HG03039 (cell line): ENCODE measurements around the gene CDK5R2.

ENCODE experiments used
- ATAC-seq: cut with Tn5 transposase; IDR thresholded peaks from one replicate; pipeline ENCODE4 v1.9.1; 2021; ENCODE audit warnings: mild to moderate bottlenecking, moderate library complexity; ENCODE audit not compliant: unreplicated experiment

Gene CDK5R2

GRCh38 chr2:218986148-218986761 lies 26.8 kb downstream of the CDK5R2 start:
- ATAC-seq = no peak

GRCh38 chr2:218988164-218988563 lies 28.7 kb downstream of the CDK5R2 start:
- ATAC-seq = no peak

DNA sequence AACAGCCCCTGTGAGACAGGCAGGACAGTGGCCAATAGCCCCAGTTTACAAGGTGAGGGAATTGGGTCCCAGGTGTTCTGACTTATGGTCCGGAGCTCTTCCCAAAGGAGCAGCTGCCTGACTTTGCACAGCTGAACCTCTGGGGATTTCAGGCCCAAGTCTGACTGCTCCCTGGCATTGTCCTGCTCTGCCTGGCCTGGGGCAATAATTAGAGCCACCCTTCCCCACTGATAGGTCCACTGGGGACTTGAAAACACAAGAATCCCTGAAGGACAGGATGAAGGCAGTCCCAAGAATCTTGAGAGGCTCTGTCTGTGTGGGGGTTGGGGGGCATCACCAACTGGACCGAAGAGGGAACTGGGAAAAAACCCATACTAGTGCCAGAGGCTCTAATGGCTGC lies 29.2 kb downstream of the CDK5R2 start:
- ATAC-seq = no peak

GRCh38 chr2:218990052-218990451 lies 30.6 kb downstream of the CDK5R2 start:
- no peak for ATAC-seq

DNA sequence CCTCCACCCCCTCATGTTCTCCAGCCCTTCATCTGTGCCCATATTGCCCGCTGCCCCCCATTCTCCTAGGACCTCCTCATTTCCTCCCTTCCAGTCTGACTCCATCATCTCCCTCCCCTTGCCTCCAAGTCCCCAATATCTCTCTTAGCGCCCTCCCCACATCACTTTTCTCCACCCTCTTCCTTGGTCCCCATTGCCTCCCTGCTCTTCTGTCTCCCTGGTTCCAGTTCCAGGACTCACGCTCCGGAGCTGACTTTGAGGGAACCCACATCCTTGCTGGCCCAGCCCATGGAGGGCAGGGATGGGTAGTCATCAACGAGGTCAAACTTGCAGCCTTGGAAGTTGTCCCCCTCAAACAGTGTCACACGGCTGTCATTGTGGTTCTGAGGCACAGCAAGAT lies 31.1 kb downstream of the CDK5R2 start:
- no peak for ATAC-seq

GRCh38 chr2:218991674-218992168 lies 32.3 kb downstream of the CDK5R2 start:
- ATAC-seq = no peak

DNA sequence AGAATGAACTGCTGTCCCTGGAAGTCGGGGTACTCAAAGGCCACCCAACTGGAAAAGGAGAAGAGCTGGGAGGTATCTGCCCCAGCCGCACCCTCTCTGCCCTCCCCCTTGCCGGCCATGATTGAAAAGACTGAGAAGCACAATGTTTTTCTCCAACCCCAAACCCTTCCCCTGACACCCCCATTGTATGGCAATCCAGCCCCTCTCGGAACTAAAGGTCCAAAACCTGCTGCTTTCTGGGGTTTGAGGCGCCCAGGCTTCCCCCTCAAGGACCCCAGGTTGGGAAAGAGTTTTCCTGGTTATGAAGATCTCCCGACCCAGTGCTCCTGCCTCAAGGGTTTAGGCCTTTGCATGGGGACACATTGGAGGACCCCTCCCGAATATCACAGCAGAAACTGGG lies 32.7 kb downstream of the CDK5R2 start:
- ATAC-seq = no peak

GRCh38 chr2:218992703-218993344 lies 33.4 kb downstream of the CDK5R2 start:
- ATAC-seq = no peak

DNA sequence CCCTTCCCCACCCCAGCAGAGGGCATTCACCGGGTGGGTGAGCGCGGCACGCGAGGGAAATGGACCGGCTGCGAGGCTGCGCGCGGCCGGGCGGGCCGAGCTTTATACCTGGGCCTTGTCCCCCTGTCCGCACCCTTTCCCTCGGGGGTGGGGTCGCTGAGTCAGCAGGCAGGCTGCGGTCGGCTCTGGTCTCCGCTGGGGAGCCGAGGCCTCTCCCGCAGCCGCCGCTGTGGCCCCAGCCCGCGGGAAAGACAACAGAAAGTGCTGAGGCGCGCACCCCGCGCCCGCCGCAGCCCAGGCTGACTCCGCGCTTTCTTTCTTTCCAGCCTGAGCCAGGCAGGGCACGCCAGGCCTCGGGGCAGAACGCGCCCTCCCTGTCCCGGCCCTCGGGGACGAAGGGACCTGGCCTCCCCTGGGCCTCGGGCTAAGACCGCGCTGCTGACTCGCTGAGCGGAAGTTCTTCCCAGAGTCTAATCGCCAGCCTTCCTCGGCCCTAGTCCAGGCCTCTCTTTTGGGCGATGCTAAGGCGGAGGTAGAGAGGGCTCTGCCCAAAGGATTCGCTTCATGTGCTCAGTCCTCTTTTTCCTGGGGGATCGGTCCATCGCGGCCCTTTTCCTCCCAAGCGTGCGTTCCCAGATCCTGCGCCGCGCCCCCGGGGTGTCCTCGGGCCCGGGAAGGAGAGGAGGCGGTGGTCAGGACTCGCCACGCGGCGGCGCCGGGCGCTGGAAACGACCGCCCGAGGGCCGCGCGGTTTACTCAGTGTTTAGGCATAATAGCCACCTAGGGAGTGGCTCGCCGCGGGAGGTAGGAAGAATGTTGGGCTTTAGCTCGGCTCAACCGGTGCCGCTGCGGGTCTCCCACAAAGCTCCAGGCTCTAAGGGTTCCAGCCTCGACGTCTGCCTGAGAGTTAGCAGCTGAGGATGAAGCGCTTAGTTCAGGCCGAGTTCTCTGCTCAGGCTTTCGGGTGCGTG lies 34.2 kb downstream of the CDK5R2 start, which contains the start of gene CRYBA2:
Gene CRYBA2 (minus strand): TSS at position 78 of the 971 bp plus-strand sequence. CDS start 246 bp downstream, outside the sequence.
- no peak for ATAC-seq

DNA sequence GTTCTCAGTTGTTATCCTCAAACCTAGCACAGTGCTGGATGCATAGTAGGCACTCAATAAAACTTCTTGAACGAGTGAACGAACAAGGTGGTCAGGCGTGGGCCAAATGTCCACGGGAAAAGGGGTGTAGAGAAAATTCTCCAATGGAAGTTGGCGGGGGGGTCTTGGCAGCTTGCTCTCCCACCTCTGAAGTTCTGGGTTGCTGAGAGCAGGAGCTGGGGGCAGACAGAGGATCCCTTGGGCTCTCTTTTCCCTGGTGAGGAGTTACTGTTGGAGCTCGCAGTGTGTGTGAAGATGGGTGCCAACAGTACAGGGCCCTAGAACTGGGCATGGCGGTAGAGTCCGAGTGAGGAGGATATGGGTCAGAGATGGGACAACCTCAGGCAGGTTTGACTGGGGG lies 36.1 kb downstream of the CDK5R2 start:
- no peak for ATAC-seq

- ATAC-seq = no peak
These were observed 36.7 kb downstream of the CDK5R2 start for GRCh38 chr2:218995972-218996711.

DNA sequence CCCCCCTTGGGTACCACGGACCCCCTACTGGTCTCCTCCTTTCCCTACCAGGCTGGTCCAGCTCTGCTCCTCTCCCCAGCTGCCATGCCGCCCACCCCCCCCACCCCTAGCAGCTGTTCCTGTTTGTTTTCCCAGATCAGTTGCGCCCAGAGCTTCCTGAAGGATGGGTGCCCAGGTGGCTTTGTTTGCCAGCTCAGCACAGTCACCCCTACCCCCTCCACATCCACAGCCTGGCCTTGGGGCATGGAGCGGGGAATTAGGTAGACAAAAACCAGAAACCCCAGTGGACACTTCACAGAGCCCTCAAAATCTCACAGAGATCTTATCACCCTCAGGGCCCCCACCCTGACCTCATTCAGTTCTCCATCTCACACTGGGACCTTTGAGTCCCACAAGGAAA lies 37.5 kb downstream of the CDK5R2 start:
- no peak for ATAC-seq

- no peak for ATAC-seq
These were observed 38.3 kb downstream of the CDK5R2 start for GRCh38 chr2:218997731-218998130.

- no peak for ATAC-seq
These were observed 39.0 kb downstream of the CDK5R2 start for GRCh38 chr2:218998414-218999002.

GRCh38 chr2:218999021-218999880 lies 39.8 kb downstream of the CDK5R2 start:
- ATAC-seq = no peak

DNA sequence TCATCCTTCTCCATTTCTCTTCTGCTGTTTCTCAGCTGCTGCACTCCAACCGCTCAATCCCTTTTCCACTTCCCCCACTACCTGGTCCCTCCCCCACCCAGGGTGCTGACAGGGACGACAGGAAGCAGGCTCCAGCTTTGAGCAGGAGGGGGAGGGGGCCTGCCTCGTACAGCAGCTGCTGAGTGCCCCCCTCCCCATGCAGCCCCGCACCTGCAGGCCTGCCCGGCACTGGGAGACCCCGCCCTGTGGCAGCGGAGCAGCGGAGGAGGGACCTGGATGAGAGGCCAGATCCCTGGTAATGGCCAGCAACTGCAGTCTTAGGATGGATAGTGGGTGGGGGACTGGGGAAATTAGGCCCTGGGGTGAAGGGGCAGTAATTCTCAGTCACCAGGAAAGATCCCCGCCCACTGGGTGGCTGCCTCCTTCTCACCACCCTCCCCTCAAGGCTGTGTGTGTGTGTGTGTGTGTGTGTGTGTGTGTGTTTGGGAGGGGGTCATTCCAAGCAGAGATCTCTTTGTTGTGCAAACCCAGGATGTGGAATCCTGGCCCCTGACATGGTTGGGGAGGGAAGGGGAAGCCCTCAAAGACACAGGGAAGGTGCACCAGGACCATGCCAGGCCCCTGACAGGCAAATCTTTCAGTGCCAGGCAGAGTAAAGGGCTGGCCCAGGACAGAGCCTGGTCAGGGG lies 40.6 kb downstream of the CDK5R2 start:
- ATAC-seq = no peak

- ATAC-seq = no peak
These were observed 41.1 kb downstream of the CDK5R2 start for GRCh38 chr2:219000569-219000960.

DNA sequence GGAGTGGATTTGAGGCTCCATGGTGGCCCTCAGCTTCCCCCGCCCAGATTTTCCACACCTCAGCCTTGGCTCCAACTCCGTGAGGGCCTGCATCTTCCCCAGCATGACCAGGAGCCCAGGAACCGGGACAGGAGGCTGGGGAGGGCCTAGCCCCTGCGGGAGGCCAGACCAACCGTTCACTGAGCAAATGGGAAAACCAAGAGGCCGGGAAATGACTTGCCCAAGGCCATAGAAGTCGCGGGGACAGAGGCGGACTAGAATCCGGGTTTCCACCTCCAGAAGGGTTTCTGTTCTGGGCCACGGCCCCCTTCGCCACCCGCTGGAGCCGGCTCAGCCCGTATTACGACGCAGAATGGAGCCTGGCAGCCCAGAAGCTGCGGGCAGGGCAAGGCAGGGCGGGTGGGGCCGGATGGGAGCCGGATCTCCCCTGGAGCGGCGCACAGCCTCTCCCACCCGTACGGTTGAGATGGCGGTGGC lies 41.7 kb downstream of the CDK5R2 start:
- no peak for ATAC-seq
